ENCODE measurements around the gene CADM1. TPM values are rescaled to one million over a fixed set of nuclear protein-coding genes. Genes with fewer than 3 reads are reported as not detected.

CADM1 gene
- polyA plus RNA-seq, 1 experiment: 31.8 TPM

DNA sequence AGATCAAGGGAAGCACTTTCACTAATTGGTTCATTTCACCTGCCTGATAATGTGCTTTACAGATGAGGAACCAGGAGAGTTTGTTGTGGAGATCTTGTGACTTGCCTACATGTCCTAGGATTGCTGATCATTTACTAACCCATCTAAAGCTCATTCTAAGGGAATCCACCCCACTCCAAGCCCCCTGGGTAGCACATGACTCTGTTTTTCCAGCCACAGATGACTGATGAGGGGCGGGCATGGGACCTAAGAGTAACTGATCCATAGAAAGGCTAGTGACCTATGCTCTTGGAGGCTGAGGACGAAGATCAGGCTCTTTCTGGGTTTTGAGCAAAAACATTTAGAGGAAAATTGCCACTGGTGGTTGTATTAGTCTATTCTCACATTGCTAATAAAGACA lies 378.1 kb downstream of the CADM1 start:
- Histone ChIP-seq H3K27me3 (ENCODE audit: control insufficient read depth, insufficient read depth, low read length) (no peaks in the 10 kb centered on the region), H3K4me3 (ENCODE audit: low read depth, low read length) (no peak overlapping the region), H3K36me3 (ENCODE audit: control insufficient read depth, insufficient read depth, low read length) (no peaks in the 10 kb centered on the region)
- DNase-seq (ENCODE audit: low read depth): no peak
- ChIA-PET CTCF (no interaction called here), POLR2A (no interaction called here)
- TF ChIP-seq CTCF (IDR thresholded peaks at IDR 0.05; ENCODE audit: insufficient read depth, low read depth, low read length): no peak

DNA sequence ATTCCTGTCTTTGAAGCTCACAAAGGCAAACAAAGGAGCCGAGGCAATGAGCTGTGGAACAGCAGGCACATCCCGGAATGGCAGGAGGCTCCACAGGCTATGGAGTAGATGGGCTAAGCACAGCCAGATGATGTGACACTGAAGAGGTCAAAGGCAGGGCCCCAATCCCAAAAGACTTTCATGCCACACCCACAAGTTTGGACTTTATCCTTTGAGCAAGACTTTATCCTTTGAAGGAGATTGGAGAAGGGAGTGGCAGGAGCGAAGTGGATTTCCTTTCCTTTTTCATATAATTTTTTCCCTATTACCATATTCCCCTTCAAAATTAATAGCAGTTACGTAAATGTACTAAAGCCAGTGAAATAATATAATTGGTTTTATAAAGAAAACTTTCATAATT lies 379.4 kb downstream of the CADM1 start:
- ChIA-PET POLR2A (no interaction called here), CTCF (no interaction called here)
- H3K36me3 ChIP-seq (ENCODE audit: control insufficient read depth, insufficient read depth, low read length): no peaks in the 10 kb centered on the region
- no peak for DNase-seq (ENCODE audit: low read depth)
- no peak for TF ChIP-seq CTCF (IDR thresholded peaks at IDR 0.05; ENCODE audit: insufficient read depth, low read depth, low read length)
- no peaks in the 10 kb centered on the region for H3K27me3 ChIP-seq (ENCODE audit: control insufficient read depth, insufficient read depth, low read length)
- H3K4me3 ChIP-seq (ENCODE audit: low read depth, low read length): no peak overlapping the region

GRCh38 chr11:115123641-115124040 lies 380.6 kb downstream of the CADM1 start:
- no peak overlapping the region for H3K4me3 ChIP-seq (ENCODE audit: low read depth, low read length)
- H3K36me3 ChIP-seq (ENCODE audit: control insufficient read depth, insufficient read depth, low read length): no peaks in the 10 kb centered on the region
- TF ChIP-seq CTCF (IDR thresholded peaks at IDR 0.05; ENCODE audit: insufficient read depth, low read depth, low read length): no peak
- POLR2A ChIA-PET: no interaction called here
- CTCF ChIA-PET: no interaction called here
- H3K27me3 ChIP-seq (ENCODE audit: control insufficient read depth, insufficient read depth, low read length): no peaks in the 10 kb centered on the region
- DNase-seq (ENCODE audit: low read depth): no peak

DNA sequence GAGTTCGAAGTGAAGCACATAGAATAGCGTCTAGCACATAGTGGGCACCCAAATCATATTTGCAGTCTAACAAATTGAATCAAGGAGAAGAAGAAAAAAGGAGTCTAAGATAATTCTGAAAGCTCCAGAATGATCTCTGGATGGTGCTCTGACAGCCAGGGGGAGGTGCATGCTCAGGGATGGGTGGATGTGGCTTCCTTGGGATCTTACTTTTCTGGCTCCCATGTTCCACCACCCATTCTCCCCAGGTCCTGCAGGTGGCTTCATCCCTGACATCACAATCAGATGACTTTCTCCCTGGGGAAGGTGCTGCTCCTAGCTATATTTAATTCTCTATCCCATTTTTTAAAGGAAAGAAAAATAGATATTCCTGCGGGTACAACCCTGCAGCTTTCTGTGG lies 381.9 kb downstream of the CADM1 start:
- H3K27me3 ChIP-seq (ENCODE audit: control insufficient read depth, insufficient read depth, low read length): no peaks in the 10 kb centered on the region
- no peak for DNase-seq (ENCODE audit: low read depth)
- ChIA-PET CTCF (no interaction called here), POLR2A (no interaction called here)
- no peaks in the 10 kb centered on the region for H3K36me3 ChIP-seq (ENCODE audit: control insufficient read depth, insufficient read depth, low read length)
- H3K4me3 ChIP-seq (ENCODE audit: low read depth, low read length): no peak overlapping the region
- no peak for TF ChIP-seq CTCF (IDR thresholded peaks at IDR 0.05; ENCODE audit: insufficient read depth, low read depth, low read length)

Small RNA genes within 50 kb of the gene (small RNA-seq; reads per million reads assigned to genes)
- gene RF01293 (ENCODE audit: insufficient read length, low read depth, low replicate concordance): not detected

Measured in BJ (cell line).